GM10847 (cell line): Measurements from ENCODE around the gene GDI1.

Experiments
- POLR2A ChIP-seq: IDR thresholded peaks from 2 replicates; pipeline ENCODE4 v1.6.1; 2011; ENCODE audit not compliant: insufficient read length; ENCODE audit errors: extremely low read depth

The GDI1 gene

GRCh38 chrX:154481195-154481594, 44.2 kb downstream of the GDI1 start:
- no peak for TF ChIP-seq POLR2A

- TF ChIP-seq POLR2A = no peak
These were observed 45.1 kb downstream of the GDI1 start for GRCh38 chrX:154481911-154482601.

GRCh38 chrX:154482786-154483185, 45.8 kb downstream of the GDI1 start:
- TF ChIP-seq POLR2A = no peak

GRCh38 chrX:154483325-154483724, 46.4 kb downstream of the GDI1 start:
- no peak for TF ChIP-seq POLR2A

GRCh38 chrX:154484255-154485149, 47.5 kb downstream of the GDI1 start:
- no peak for TF ChIP-seq POLR2A

- TF ChIP-seq POLR2A = no peak
These were observed 48.4 kb downstream of the GDI1 start for GRCh38 chrX:154485150-154486051.

GRCh38 chrX:154486052-154486395, 49.1 kb downstream of the GDI1 start:
- no peak for TF ChIP-seq POLR2A

- no peak for TF ChIP-seq POLR2A
These were observed 49.6 kb downstream of the GDI1 start, which contains the start of gene UBL4A for GRCh38 chrX:154486396-154487207. Gene UBL4A, minus strand, starts transcription at chrX:154486615. Its CDS starts 31 bp downstream, at chrX:154486584.

GRCh38 chrX:154487518-154488290, 50.8 kb downstream of the GDI1 start:
- TF ChIP-seq POLR2A = no peak

- no peak for TF ChIP-seq POLR2A
These were observed 51.6 kb downstream of the GDI1 start for GRCh38 chrX:154488336-154489075.

GRCh38 chrX:154489182-154489581, 52.2 kb downstream of the GDI1 start:
- no peak for TF ChIP-seq POLR2A

GRCh38 chrX:154490021-154490413, 53.1 kb downstream of the GDI1 start:
- no peak for TF ChIP-seq POLR2A
